ENCODE results near the gene FCHSD2.
"Not testable (repeated sequence)": the region's sequence is repeated elsewhere in the genome, so short reads cannot be mapped to it uniquely, and the experiment has no call there.

FCHSD2 gene

DNA sequence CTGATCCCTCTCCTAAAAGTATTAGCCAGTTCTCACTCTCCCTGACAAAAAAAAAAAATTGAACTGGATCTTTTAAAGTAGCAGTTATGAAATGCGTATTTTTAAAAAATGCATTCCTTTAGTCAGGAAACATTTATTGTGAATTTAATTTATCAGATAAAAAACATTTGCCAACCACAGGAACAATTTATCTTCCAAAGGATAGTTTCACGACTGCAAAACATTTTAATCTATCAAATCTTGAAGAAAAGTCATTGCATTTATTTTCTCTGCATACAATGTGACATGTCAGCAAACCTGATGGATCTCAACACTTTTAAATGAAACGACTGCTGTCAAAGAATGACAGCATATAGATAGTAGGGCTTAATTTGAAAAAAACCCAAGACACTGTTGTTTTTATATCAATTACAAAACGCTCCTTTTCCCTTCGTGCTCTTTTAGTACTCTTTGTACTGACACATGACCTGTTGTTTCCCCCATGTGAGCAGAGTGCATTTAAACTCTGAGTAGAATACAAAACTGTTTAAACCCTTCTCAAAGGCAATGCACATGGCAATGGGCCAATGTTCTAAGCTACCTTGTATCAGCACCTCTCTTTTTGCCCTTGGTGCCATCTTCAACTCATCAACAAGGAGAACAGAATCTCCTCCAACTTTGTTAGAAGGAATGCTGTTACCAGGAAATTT, 220.9 kb downstream of the FCHSD2 start:
- H3K36me3 ChIP-seq (ENCODE audit: control insufficient read depth, insufficient read depth, low read length): no peaks in the 10 kb centered on the region
- H3K27me3 ChIP-seq (ENCODE audit: control insufficient read depth, insufficient read depth, low read length): no peaks in the 10 kb centered on the region
- H3K9me3 ChIP-seq (ENCODE audit: control insufficient read depth, insufficient read depth, low read length): no peaks in the 10 kb centered on the region
- no peak overlapping the region for H3K4me3 ChIP-seq (ENCODE audit: low read depth, low read length)
- H3K9ac ChIP-seq (ENCODE audit: low read depth, low read length): no peak overlapping the region
- no peaks in the 10 kb centered on the region for H3K4me1 ChIP-seq (ENCODE audit: control insufficient read depth, insufficient read depth, low read length)

DNA sequence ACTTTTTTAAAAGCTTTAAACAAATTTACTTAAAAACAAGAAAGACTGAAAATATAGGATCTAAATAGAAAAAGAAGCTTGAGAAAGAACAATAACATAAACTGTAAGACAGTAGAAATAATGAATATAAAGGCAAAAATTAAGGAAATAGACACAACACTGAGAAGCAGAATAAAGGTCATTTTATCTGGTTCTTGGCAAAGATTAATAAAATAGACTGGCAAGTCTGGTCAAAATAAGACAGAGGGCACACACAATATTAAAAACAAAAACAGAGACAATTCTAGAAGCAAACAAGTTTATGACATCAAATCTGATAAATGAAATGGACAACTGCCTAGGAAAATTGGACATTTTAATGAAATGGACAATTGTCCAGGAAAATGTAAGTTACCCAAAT, 222.1 kb downstream of the FCHSD2 start:
- H3K4me3 ChIP-seq (ENCODE audit: low read depth, low read length): no peak overlapping the region
- H3K4me1 ChIP-seq (ENCODE audit: control insufficient read depth, insufficient read depth, low read length): no peaks in the 10 kb centered on the region
- H3K9me3 ChIP-seq (ENCODE audit: control insufficient read depth, insufficient read depth, low read length): no peaks in the 10 kb centered on the region
- no peak overlapping the region for H3K9ac ChIP-seq (ENCODE audit: low read depth, low read length)
- H3K36me3 ChIP-seq (ENCODE audit: control insufficient read depth, insufficient read depth, low read length): no peaks in the 10 kb centered on the region
- H3K27me3 ChIP-seq (ENCODE audit: control insufficient read depth, insufficient read depth, low read length): no peaks in the 10 kb centered on the region

DNA sequence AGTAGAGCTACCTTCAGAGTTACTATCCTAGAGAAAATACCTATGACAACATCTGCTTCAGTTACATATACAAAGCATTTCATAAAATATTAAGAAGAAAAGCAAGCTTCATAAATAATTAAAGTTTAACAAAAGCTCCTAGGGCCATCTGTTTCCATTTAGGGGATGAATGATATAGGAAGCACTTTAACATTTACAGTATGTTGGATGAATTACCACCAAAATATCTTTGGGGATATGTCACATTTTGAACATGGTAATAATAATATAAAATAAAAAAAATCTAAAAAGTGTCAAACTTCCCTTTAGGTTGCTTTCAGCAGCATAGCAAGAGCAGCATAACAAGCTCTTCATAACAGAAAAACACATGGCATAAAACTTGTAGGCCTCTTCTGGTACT, 223.3 kb downstream of the FCHSD2 start:
- no peaks in the 10 kb centered on the region for H3K36me3 ChIP-seq (ENCODE audit: control insufficient read depth, insufficient read depth, low read length)
- H3K4me3 ChIP-seq (ENCODE audit: low read depth, low read length): no peak overlapping the region
- no peaks in the 10 kb centered on the region for H3K9me3 ChIP-seq (ENCODE audit: control insufficient read depth, insufficient read depth, low read length)
- no peak overlapping the region for H3K9ac ChIP-seq (ENCODE audit: low read depth, low read length)
- H3K4me1 ChIP-seq (ENCODE audit: control insufficient read depth, insufficient read depth, low read length): no peaks in the 10 kb centered on the region
- H3K27me3 ChIP-seq (ENCODE audit: control insufficient read depth, insufficient read depth, low read length): no peaks in the 10 kb centered on the region

DNA sequence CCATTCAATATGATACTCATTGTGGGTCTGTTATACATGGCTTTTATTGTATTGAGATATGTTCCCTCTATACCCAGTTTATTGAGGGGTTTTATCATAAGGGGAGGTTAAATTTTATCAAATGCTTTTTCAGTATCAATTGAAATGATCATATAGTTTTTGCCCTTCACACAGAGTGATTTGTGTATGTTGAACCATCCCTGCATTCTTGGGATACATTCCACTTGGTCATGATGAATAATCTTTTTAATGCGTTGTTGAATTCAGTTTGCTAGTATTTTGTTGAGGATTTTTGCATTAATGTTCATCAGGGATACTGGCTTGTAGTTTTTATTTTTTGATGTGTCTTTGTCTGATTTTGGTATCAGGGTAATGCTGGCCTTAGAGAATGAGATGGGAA, 229.9 kb downstream of the FCHSD2 start:
- H3K4me1 ChIP-seq (ENCODE audit: control insufficient read depth, insufficient read depth, low read length): no peaks in the 10 kb centered on the region
- no peaks in the 10 kb centered on the region for H3K27me3 ChIP-seq (ENCODE audit: control insufficient read depth, insufficient read depth, low read length)
- peaks cover 5% of the 10 kb centered on the region for H3K9me3 ChIP-seq (ENCODE audit: control insufficient read depth, insufficient read depth, low read length)
- no peak overlapping the region for H3K9ac ChIP-seq (ENCODE audit: low read depth, low read length)
- H3K36me3 ChIP-seq (ENCODE audit: control insufficient read depth, insufficient read depth, low read length): no peaks in the 10 kb centered on the region
- no peak overlapping the region for H3K4me3 ChIP-seq (ENCODE audit: low read depth, low read length)

DNA sequence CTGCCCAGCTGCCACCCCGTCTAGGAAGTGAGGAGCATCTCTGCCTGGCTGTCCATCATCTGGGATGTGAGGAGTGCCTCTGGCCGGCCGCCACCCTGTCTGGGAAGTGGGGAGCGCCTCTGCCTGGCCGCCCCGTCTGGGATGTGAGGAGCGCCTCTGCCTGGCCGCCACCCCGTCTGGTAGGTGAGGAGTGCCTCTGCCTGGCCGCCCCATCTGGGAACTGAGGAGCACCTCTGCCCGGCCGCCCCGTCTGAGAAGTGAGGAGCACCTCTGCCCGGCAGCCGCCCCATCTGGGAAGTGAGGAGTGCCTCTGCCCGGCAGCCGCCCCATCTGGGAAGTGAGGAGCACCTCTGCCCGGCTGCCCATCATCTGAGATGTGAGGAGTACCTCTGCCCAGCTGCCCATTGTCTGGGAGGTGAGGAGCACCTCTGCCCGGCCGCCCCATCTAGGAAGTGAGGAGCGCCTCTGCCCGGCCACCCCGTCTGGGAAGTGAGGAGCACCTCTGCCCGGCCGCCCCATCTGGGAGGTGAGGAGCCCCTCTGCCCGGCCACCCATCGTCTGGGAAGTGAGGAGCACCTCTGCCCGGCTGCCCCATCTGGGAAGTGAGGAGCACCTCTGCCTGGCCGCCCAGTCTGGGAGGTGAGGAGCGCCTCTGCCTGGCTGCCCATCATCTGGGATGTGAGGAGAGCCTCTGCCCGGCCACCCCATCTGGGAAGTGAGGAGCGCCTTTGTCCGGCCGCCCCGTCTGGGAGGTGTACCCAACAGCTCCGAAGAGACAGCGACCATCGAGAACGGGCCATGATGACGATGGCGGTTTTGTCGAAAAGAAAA, 232.3 kb downstream of the FCHSD2 start:
- not testable (repeated sequence) for H3K36me3 ChIP-seq (ENCODE audit: control insufficient read depth, insufficient read depth, low read length); H3K4me1 ChIP-seq (ENCODE audit: control insufficient read depth, insufficient read depth, low read length); H3K9me3 ChIP-seq (ENCODE audit: control insufficient read depth, insufficient read depth, low read length); H3K4me3 ChIP-seq (ENCODE audit: low read depth, low read length); H3K27me3 ChIP-seq (ENCODE audit: control insufficient read depth, insufficient read depth, low read length); H3K9ac ChIP-seq (ENCODE audit: low read depth, low read length)

DNA sequence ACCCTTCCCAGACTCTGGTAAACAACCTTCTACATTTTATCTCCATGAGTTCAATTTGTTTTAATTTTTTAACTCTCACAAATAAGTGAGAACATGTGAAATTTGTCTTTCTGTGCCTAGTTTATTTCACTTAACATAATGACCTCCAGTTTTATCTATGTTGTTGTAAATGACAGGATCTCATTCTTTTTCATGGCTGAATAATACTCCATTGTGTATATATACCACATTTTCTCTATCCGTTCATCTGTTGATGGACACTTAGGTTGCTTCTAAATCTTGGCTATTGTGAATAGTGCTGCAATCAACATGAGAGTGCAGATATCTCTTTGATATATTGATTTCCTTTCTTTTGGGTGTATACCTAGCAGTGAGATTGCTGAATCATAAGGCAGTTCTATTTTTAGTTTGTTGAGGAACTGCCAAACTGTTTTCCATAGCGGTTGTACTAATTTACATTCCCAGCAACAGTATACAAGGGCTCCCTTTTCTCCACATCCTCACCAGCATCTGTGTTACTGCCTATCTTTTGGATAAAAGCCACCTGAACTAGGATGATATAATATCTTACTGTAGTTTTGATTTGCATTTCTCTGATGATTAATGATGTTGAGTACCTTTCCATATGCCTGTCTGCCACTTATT, 234.0 kb downstream of the FCHSD2 start:
- Histone ChIP-seq H3K4me1 (ENCODE audit: control insufficient read depth, insufficient read depth, low read length) (peaks cover 3% of the 10 kb centered on the region), H3K36me3 (ENCODE audit: control insufficient read depth, insufficient read depth, low read length) (no peaks in the 10 kb centered on the region), H3K27me3 (ENCODE audit: control insufficient read depth, insufficient read depth, low read length) (no peaks in the 10 kb centered on the region), H3K9me3 (ENCODE audit: control insufficient read depth, insufficient read depth, low read length) (peaks cover 5% of the 10 kb centered on the region), H3K9ac (ENCODE audit: low read depth, low read length) (no peak overlapping the region), H3K4me3 (ENCODE audit: low read depth, low read length) (no peak overlapping the region)

DNA sequence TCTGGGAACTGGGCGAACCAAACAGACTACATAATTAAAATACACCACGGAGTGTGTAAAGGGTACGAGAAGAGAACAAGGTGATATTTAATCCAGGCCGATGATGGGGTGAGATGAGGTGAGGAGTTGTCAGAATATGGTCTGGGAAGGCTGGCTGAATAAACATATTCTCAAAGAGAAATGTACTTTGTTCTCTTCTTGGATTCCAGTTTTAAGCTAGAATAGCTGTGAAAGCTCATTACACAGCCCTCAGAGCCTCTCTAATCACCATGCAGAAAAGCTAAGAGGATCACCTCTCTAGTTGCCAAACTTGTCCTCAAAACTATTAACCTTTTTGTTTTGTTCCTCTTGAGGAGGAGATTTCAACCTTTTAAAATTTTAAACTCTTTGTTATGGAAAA, 238.1 kb downstream of the FCHSD2 start:
- peaks cover 3% of the 10 kb centered on the region for H3K4me1 ChIP-seq (ENCODE audit: control insufficient read depth, insufficient read depth, low read length)
- no peak overlapping the region for H3K4me3 ChIP-seq (ENCODE audit: low read depth, low read length)

DNA sequence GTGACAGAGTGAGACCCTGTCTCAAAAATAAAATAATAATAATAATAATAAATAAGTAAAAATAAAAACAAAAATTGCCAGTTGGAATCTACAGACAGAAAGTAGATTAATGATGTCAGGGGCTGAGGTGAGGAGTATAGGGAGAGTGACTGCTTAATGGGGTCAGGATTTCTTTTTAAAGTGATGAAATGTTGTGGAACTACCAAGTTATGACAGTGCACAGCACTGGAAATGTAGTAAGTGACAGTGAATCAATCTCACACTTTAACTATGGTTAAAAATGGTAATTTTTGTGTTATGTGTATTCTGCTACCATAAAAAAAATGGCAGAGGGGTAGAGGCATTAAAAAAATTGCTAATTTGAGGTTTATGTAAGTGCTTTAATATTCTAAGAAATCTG, 240.7 kb downstream of the FCHSD2 start:
- Histone ChIP-seq H3K36me3 (ENCODE audit: control insufficient read depth, insufficient read depth, low read length) (no peaks in the 10 kb centered on the region), H3K9me3 (ENCODE audit: control insufficient read depth, insufficient read depth, low read length) (no peaks in the 10 kb centered on the region), H3K9ac (ENCODE audit: low read depth, low read length) (no peak overlapping the region), H3K27me3 (ENCODE audit: control insufficient read depth, insufficient read depth, low read length) (no peaks in the 10 kb centered on the region), H3K4me3 (ENCODE audit: low read depth, low read length) (no peak overlapping the region), H3K4me1 (ENCODE audit: control insufficient read depth, insufficient read depth, low read length) (peaks cover 3% of the 10 kb centered on the region)

More for the DNA sequence above, 238.1 kb downstream of the FCHSD2 start:
- Histone ChIP-seq H3K27me3 (ENCODE audit: control insufficient read depth, insufficient read depth, low read length) (no peaks in the 10 kb centered on the region), H3K9ac (ENCODE audit: low read depth, low read length) (no peak overlapping the region), H3K9me3 (ENCODE audit: control insufficient read depth, insufficient read depth, low read length) (peaks cover 5% of the 10 kb centered on the region), H3K36me3 (ENCODE audit: control insufficient read depth, insufficient read depth, low read length) (no peaks in the 10 kb centered on the region)

DNA sequence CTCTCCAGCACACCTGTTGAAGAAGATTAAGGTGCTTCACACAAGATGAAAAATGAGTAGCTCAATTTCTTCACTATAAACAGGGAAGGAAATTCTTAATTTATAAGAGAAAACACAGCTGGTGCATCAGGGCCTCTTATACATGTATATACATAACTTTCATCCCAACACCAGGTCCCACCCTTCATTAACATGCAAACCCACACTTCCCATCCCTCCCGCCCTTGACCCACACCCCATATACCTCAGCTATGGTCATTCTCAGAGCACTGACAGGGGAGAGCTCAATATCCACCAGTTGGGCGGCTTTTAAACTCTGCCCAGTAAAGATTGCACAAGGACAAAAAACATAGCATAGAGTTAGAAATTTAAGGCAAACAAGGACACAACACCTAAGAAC, 242.1 kb downstream of the FCHSD2 start:
- no peak overlapping the region for H3K9ac ChIP-seq (ENCODE audit: low read depth, low read length)
- no peaks in the 10 kb centered on the region for H3K36me3 ChIP-seq (ENCODE audit: control insufficient read depth, insufficient read depth, low read length)
- H3K9me3 ChIP-seq (ENCODE audit: control insufficient read depth, insufficient read depth, low read length): no peaks in the 10 kb centered on the region
- H3K27me3 ChIP-seq (ENCODE audit: control insufficient read depth, insufficient read depth, low read length): no peaks in the 10 kb centered on the region
- H3K4me3 ChIP-seq (ENCODE audit: low read depth, low read length): no peak overlapping the region
- H3K4me1 ChIP-seq (ENCODE audit: control insufficient read depth, insufficient read depth, low read length): peaks cover 3% of the 10 kb centered on the region

DNA sequence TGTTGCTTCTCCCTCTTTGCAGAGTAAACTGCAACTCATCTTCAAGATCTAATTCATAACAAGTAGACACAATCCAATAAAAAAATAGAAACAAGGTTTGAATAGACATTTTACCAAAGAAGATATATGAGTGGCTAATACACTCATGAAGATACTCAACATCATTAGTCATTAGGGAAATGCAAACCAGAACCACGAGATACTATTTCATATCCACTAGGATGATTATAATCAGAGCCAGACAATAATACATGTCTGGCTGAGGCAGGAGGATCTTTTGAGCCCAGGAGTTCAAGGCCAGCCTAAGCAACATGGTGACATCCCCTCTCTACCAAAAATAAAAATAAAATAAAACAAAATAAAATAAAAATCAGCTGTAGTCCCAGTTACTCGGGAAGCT, 242.9 kb downstream of the FCHSD2 start:
- Histone ChIP-seq H3K27me3 (ENCODE audit: control insufficient read depth, insufficient read depth, low read length) (no peaks in the 10 kb centered on the region), H3K9ac (ENCODE audit: low read depth, low read length) (no peak overlapping the region), H3K36me3 (ENCODE audit: control insufficient read depth, insufficient read depth, low read length) (no peaks in the 10 kb centered on the region), H3K4me3 (ENCODE audit: low read depth, low read length) (no peak overlapping the region), H3K4me1 (ENCODE audit: control insufficient read depth, insufficient read depth, low read length) (peaks cover 3% of the 10 kb centered on the region), H3K9me3 (ENCODE audit: control insufficient read depth, insufficient read depth, low read length) (no peaks in the 10 kb centered on the region)

DNA sequence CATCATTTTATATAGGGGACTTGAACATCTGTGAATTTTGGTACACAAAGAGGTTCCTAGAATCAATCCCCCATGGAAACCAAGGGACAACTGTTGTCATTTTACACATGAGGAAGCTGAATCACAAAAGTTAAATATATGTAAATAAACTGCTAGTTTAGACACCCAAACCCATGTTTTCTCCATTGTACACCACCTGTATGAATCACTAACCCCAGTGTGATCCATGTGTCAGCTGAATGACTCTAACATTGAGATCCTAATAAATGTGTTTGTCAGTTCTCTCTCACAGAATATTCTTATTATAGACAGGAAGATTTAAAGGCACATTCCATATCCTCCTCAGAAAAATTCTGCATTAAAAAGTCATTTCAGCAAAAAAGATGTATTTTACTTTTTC, 244.6 kb downstream of the FCHSD2 start:
- Histone ChIP-seq H3K9ac (ENCODE audit: low read depth, low read length) (no peak overlapping the region), H3K4me1 (ENCODE audit: control insufficient read depth, insufficient read depth, low read length) (no peaks in the 10 kb centered on the region), H3K36me3 (ENCODE audit: control insufficient read depth, insufficient read depth, low read length) (no peaks in the 10 kb centered on the region), H3K4me3 (ENCODE audit: low read depth, low read length) (no peak overlapping the region), H3K9me3 (ENCODE audit: control insufficient read depth, insufficient read depth, low read length) (no peaks in the 10 kb centered on the region), H3K27me3 (ENCODE audit: control insufficient read depth, insufficient read depth, low read length) (no peaks in the 10 kb centered on the region)

DNA sequence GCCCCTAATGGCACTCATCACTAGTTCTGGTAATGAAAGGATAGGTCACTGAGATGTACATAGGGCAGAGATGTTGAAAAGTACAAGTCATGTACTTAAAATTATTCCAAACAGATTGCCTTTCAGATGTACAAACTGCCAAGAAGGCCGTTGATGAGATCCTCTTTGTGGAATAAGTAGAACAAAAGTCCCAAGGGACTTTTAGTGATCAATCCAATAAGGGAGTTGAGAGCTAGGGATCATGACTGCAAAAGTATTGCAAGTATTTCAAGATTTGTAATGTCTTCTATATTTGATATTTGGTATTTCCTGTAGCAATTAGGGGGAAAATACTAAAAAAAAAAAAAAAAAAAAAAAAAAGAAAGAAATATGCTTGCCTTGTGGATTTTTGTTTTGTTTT, 245.7 kb downstream of the FCHSD2 start:
- no peak overlapping the region for H3K9ac ChIP-seq (ENCODE audit: low read depth, low read length)
- no peaks in the 10 kb centered on the region for H3K36me3 ChIP-seq (ENCODE audit: control insufficient read depth, insufficient read depth, low read length)
- H3K4me3 ChIP-seq (ENCODE audit: low read depth, low read length): no peak overlapping the region
- no peaks in the 10 kb centered on the region for H3K27me3 ChIP-seq (ENCODE audit: control insufficient read depth, insufficient read depth, low read length)
- H3K4me1 ChIP-seq (ENCODE audit: control insufficient read depth, insufficient read depth, low read length): no peaks in the 10 kb centered on the region
- no peaks in the 10 kb centered on the region for H3K9me3 ChIP-seq (ENCODE audit: control insufficient read depth, insufficient read depth, low read length)
